OCI-LY7 (cell line): ENCODE measurements around the gene HACL1. TPM values are rescaled to one million over a fixed set of nuclear protein-coding genes. Genes with fewer than 3 reads are reported as not detected.
"Not testable (repeated sequence)": the region's sequence is repeated elsewhere in the genome, so short reads cannot be mapped to it uniquely, and the experiment has no call there.

Source experiments
- BruUV-seq: library from RNA; stranded (reverse); fragments of 400-500 nt; replicated peaks from 2 replicates; lab custom pipeline; 2021; lab: Mats Ljungman, UMichigan
- CTCF ChIA-PET: fragments of 300-600 bp; sonication (Branson Sonifier 250); formaldehyde crosslinking; loops from one replicate; lab custom pipeline; 2022; ENCODE audit warnings: antibody characterized with exemption; ENCODE audit not compliant: unreplicated experiment; lab: Charles Lee
- POLR2A ChIA-PET: fragments of 300-600 bp; sonication (Branson Sonifier 250); formaldehyde crosslinking; loops from one replicate; lab custom pipeline; 2022; ENCODE audit warnings: antibody characterized with exemption; lab: Charles Lee
- DNase-seq: peaks from one replicate; pipeline ENCODE4 v3.0.0-alpha.2; 2015; ENCODE audit warnings: low spot score
- H2AFZ ChIP-seq: fragments of 200-600 bp; sonication (generic), shearing (Covaris generic); 2 replicates; pipeline ENCODE4 v1.6.1; 2014; ENCODE audit warnings: mild to moderate bottlenecking, antibody characterized with exemption, low read length, moderate library complexity
- H3K27ac ChIP-seq: fragments of 200-600 bp; sonication (generic); 2 replicates; pipeline ENCODE4 v1.5.1; 2014; ENCODE audit warnings: mixed run types, low read depth, mild to moderate bottlenecking, moderate library complexity, low read length, inconsistent platforms; ENCODE audit not compliant: poor library complexity, severe bottlenecking
- H3K36me3 ChIP-seq: fragments of 200-600 bp; sonication (generic); 2 replicates; pipeline ENCODE4 v1.6.1; 2014; ENCODE audit warnings: mild to moderate bottlenecking, antibody characterized with exemption, low read length, moderate library complexity, mixed read lengths; ENCODE audit not compliant: insufficient read depth
- H3K4me1 ChIP-seq: fragments of 200-600 bp; sonication (generic); 2 replicates; pipeline ENCODE4 v1.5.1; 2014; ENCODE audit warnings: mild to moderate bottlenecking, low read length; ENCODE audit not compliant: insufficient read depth, poor library complexity, severe bottlenecking
- H3K4me2 ChIP-seq: fragments of 200-600 bp; sonication (generic); 2 replicates; pipeline ENCODE4 v1.6.1; 2014; ENCODE audit warnings: mild to moderate bottlenecking, low read length
- H3K4me3 ChIP-seq: fragments of 200-600 bp; sonication (generic); 2 replicates; pipeline ENCODE4 v1.5.1; 2014; ENCODE audit warnings: mild to moderate bottlenecking, low read depth, low read length; ENCODE audit not compliant: poor library complexity, severe bottlenecking
- H3K79me2 ChIP-seq: fragments of 200-600 bp; sonication (generic); 2 replicates; pipeline ENCODE4 v1.6.1; 2016; ENCODE audit warnings: low read depth, mild to moderate bottlenecking, low read length, moderate library complexity, mixed read lengths; ENCODE audit not compliant: insufficient read depth
- H3K9me2 ChIP-seq: fragments of 200-600 bp; sonication (generic); 2 replicates; pipeline ENCODE4 v1.6.1; 2016; ENCODE audit warnings: mild to moderate bottlenecking, low read length, mixed read lengths; ENCODE audit not compliant: insufficient read depth
- H3K9me3 ChIP-seq: fragments of 200-600 bp; sonication (generic); 2 replicates; pipeline ENCODE4 v1.6.1; 2014; ENCODE audit warnings: mild to moderate bottlenecking, mixed run types, low read length, mixed read lengths
- H4K20me1 ChIP-seq: fragments of 200-600 bp; sonication (generic); 2 replicates; pipeline ENCODE4 v1.6.1; 2014; ENCODE audit warnings: mild to moderate bottlenecking, antibody characterized with exemption, low read length, moderate library complexity, mixed read lengths; ENCODE audit not compliant: insufficient read depth
- CTCF ChIP-seq: fragments of 200-600 bp; sonication (generic); conservative IDR thresholded peaks from 2 replicates; pipeline ENCODE4 v1.5.1; 2014; ENCODE audit warnings: mild to moderate bottlenecking, antibody characterized with exemption, low read length, moderate library complexity, mixed read lengths
- EZH2phosphoT487 ChIP-seq: fragments of 200-600 bp; sonication (generic); IDR thresholded peaks from 2 replicates; pipeline ENCODE4 v1.6.1; 2018; ENCODE audit warnings: low read depth, borderline replicate concordance, mild to moderate bottlenecking, mixed run types, antibody characterized with exemption, low read length, moderate library complexity, mixed read lengths
- intact Hi-C: fragments of 100-400 bp; cut with micrococcal nuclease; formaldehyde crosslinking; loops from one replicate; pipeline ENCODE4 v1.10.0; 2022; ENCODE audit not compliant: unreplicated experiment
- total RNA-seq, 2 experiments: library from RNA; depleted of rRNA in 1 of 2; stranded (reverse); fragments of >200 nt in 1 of 2; shearing (Covaris generic) in 1 of 2; gene quantifications; 2 replicates each; pipeline ENCODE4 v1.2.3, GENCODE V29; 2014 to 2022

HACL1 gene
- total RNA-seq, 2 experiments from 2014 or later = 22.0 to 25.5 TPM

- ChIA-PET CTCF (no interaction called here), POLR2A (interaction anchor here (0.6 to 0.7 kb wide), 3 partner anchors 403 to 1184 kb away, joined by 3 to 7 read pairs (median 3); no protein-coding TSS in a partner anchor)
- TF ChIP-seq EZH2phosphoT487 = no peak
- TF ChIP-seq CTCF = no peak
- Histone ChIP-seq H3K27ac (no peak overlapping the region), H3K9me2 (no peaks in the 10 kb centered on the region), H3K36me3 (no peaks in the 10 kb centered on the region), H4K20me1 (no peaks in the 10 kb centered on the region), H2AFZ (no peak overlapping the region), H3K4me3 (no peak overlapping the region), H3K4me2 (no peak overlapping the region), H3K79me2 (no peaks in the 10 kb centered on the region), H3K9me3 (no peaks in the 10 kb centered on the region), H3K4me1 (no peaks in the 10 kb centered on the region)
- intact Hi-C loops = no loop called here
- no TSS peak for BruUV-seq
- DNase-seq = no peak
Measured at GRCh38 chr3:15610082-15610759, 8.9 kb upstream of the HACL1 start.

- TF ChIP-seq CTCF (no peak), EZH2phosphoT487 (no peak)
- BruUV-seq = no TSS peak
- Histone ChIP-seq H3K4me1 (peaks cover 5% of the 10 kb centered on the region), H3K9me2 (no peaks in the 10 kb centered on the region), H2AFZ (no peak overlapping the region), H4K20me1 (no peaks in the 10 kb centered on the region), H3K4me2 (no peak overlapping the region), H3K27ac (no peak overlapping the region), H3K9me3 (peaks cover 4% of the 10 kb centered on the region; the same call in 1 of the 2 replicates), H3K36me3 (no peaks in the 10 kb centered on the region; the same call in 1 of the 2 replicates), H3K79me2 (no peaks in the 10 kb centered on the region), H3K4me3 (no peak overlapping the region)
- intact Hi-C loops = no loop called here
- POLR2A ChIA-PET = interaction anchor here (0.5 kb wide), 1 partner anchor 532 kb away, joined by 3 read pairs; no protein-coding TSS in a partner anchor
- no peak for DNase-seq
- CTCF ChIA-PET = no interaction called here
Measured at GRCh38 chr3:15606434-15606891, 5.1 kb upstream of the HACL1 start.

GRCh38 chr3:15604584-15604983 lies 3.2 kb upstream of the HACL1 start:
- H3K27ac ChIP-seq, H3K4me2 ChIP-seq, BruUV-seq, H3K36me3 ChIP-seq, H3K4me3 ChIP-seq, H4K20me1 ChIP-seq, POLR2A ChIA-PET, H3K79me2 ChIP-seq, H3K9me2 ChIP-seq, H2AFZ ChIP-seq, DNase-seq, CTCF ChIA-PET, intact Hi-C loops, H3K9me3 ChIP-seq: not testable (repeated sequence)
- H3K4me1 ChIP-seq = peaks cover 15% of the 10 kb centered on the region

GRCh38 chr3:15602816-15603215 lies 1.4 kb upstream of the HACL1 start:
- H3K27ac ChIP-seq, BruUV-seq, POLR2A ChIA-PET: not testable (repeated sequence)

More at GRCh38 chr3:15602816-15603215, 1.4 kb upstream of the HACL1 start:
- peak overlapping the region; percentile 82 for H3K4me2 ChIP-seq
- H3K79me2 ChIP-seq, H4K20me1 ChIP-seq, H2AFZ ChIP-seq, CTCF ChIA-PET, H3K9me3 ChIP-seq, intact Hi-C loops, H3K9me2 ChIP-seq: not testable (repeated sequence)
- H3K4me3 ChIP-seq = peak overlapping the region; percentile 83
- peak; percentile 1 for DNase-seq
- H3K36me3 ChIP-seq = peaks cover 18% of the 10 kb centered on the region
- H3K4me1 ChIP-seq = peaks cover 15% of the 10 kb centered on the region
